ENCODE measurements around the gene UBXN7.

Gene UBXN7

DNA sequence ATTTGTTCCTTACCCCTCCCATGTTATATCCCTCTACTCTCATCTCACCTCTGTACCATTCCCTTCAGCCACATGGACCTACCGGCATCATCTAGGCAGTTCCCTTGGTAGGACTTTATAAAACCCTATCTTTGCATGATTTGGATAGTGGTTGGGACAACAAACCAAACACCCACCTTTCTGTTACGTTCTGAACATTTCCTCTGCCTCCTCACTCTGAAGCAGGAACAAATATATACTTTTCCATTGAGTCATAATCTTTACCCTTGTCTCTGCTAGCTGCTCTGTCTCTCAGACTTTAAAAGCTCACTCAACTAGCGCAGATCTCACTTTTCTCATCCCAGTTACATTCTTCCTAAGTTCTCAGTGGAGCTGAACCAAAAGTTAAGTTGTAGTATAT is 17.8 kb downstream of the UBXN7 start:
- H3K4me3 ChIP-seq (ENCODE audit: low read depth, low read length): no peak overlapping the region
- no peak for DNase-seq (ENCODE audit: low read depth)
- TF ChIP-seq CTCF (IDR thresholded peaks at IDR 0.05; ENCODE audit: low read depth, low read length, missing control alignments): no peak

GRCh38 chr3:196412704-196413103 is 19.5 kb downstream of the UBXN7 start:
- H3K4me3 ChIP-seq (ENCODE audit: low read depth, low read length): peak overlapping the region; percentile 3; the same call in 1 of the 2 replicates

DNA sequence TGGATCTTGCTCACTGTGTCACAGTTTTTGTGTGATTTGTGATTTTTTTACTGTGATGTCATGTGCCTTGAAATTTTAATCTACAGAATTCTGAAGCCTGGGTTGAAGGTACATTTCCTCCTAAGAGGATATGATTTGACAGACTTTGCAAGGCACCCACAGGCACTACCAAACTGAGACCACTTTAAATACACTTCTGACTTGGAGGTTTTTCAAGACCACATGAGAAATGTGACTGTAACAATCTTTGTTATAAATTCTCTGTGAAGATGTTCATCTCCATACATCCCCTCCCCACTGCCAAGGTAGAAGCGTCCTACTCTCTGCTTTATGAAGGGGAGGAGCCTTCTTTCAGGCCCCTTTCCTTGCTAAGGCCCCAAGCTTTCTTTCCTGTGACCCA is 22.8 kb downstream of the UBXN7 start:
- DNase-seq (ENCODE audit: low read depth): no peak
- no peak overlapping the region for H3K4me3 ChIP-seq (ENCODE audit: low read depth, low read length)
- TF ChIP-seq CTCF (IDR thresholded peaks at IDR 0.05; ENCODE audit: low read depth, low read length, missing control alignments): no peak

More at GRCh38 chr3:196412704-196413103, 19.5 kb downstream of the UBXN7 start:
- DNase-seq (ENCODE audit: low read depth): peak; percentile 21
- no peak for TF ChIP-seq CTCF (IDR thresholded peaks at IDR 0.05; ENCODE audit: low read depth, low read length, missing control alignments)

- no peak for TF ChIP-seq CTCF (IDR thresholded peaks at IDR 0.05; ENCODE audit: low read depth, low read length, missing control alignments)
- no peak overlapping the region for H3K4me3 ChIP-seq (ENCODE audit: low read depth, low read length)
- DNase-seq (ENCODE audit: low read depth): no peak
Observed at GRCh38 chr3:196408565-196409300, 23.5 kb downstream of the UBXN7 start.

- H3K4me3 ChIP-seq (ENCODE audit: low read depth, low read length): no peak overlapping the region
- TF ChIP-seq CTCF (IDR thresholded peaks at IDR 0.05; ENCODE audit: low read depth, low read length, missing control alignments): no peak
- no peak for DNase-seq (ENCODE audit: low read depth)
Observed at GRCh38 chr3:196406811-196407470, 25.3 kb downstream of the UBXN7 start.

DNA sequence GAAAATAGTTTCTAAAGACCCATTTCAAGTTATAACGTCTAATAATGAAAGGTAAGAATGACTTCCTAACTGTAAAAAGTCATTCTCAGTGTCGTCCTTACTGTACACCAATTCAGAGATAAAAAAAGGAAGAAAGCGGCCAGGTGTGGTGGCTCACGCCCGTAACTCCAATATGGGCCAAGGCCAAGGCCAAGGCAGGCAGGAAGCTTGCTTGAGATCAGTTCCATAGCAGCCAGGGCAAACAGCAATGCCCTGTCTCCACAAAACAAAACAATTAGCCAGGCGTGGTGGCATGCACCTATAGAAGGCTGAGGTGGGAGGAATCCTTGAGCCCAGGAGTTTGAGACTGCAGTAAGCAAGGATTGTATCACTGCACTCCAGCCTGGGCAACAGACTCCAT is 31.9 kb downstream of the UBXN7 start:
- DNase-seq (ENCODE audit: low read depth): no peak
- no peak for TF ChIP-seq CTCF (IDR thresholded peaks at IDR 0.05; ENCODE audit: low read depth, low read length, missing control alignments)

More for the DNA sequence above, 31.9 kb downstream of the UBXN7 start:
- H3K4me3 ChIP-seq (ENCODE audit: low read depth, low read length): no peak overlapping the region

Data from GM12864 (cell line).